ENCODE data around the gene POC1A. TPM values are rescaled to one million over a fixed set of nuclear protein-coding genes. Genes with fewer than 3 reads are reported as not detected.

The POC1A gene
- total and polyA plus RNA-seq, 2 of the 8 experiments (the other 6 are each of a cell fraction or from before 2014, with no cell fraction given), result 35.7 to 39.2 TPM

- TF ChIP-seq, protein P1, sequence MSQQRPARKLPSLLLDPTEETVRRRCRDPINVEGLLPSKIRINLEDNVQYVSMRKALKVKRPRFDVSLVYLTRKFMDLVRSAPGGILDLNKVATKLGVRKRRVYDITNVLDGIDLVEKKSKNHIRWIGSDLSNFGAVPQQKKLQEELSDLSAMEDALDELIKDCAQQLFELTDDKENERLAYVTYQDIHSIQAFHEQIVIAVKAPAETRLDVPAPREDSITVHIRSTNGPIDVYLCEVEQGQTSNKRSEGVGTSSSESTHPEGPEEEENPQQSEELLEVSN (IDR thresholded peaks at IDR 0.05), result no peak
- TF ChIP-seq KDM5A (IDR thresholded peaks at IDR 0.05; ENCODE audit: low read length), result no peak
These were observed 7.4 kb downstream of the POC1A start (continued) for GRCh38 chr3:52146811-52147210.

All from H1 (cell line).